ENCODE measurements around the gene PI16.

Gene PI16

GRCh38 chr6:37011656-37012378, 57.3 kb downstream of the PI16 start:
- no peaks in the 10 kb centered on the region for H3K9me3 ChIP-seq
- H3K27ac ChIP-seq: no peak overlapping the region
- no peaks in the 10 kb centered on the region for H3K36me3 ChIP-seq
- H3K27me3 ChIP-seq: no peaks in the 10 kb centered on the region
- no peak for TF ChIP-seq CTCF (IDR thresholded peaks at IDR 0.05)
- H3K4me3 ChIP-seq (ENCODE audit: low read depth in 1 of 2, low read length in 1 of 2): no peak overlapping the region
- H3K4me1 ChIP-seq (ENCODE audit: control insufficient read depth in 1 of 2, insufficient read depth in 1 of 2, low read depth in 1 of 2, low read length in 1 of 2): peaks cover 0 to 3% of the 10 kb centered on the region in 2 experiments

GRCh38 chr6:37013516-37014491, 59.3 kb downstream of the PI16 start:
- Histone ChIP-seq H3K9me3 (no peaks in the 10 kb centered on the region), H3K27ac (no peak overlapping the region), H3K36me3 (no peaks in the 10 kb centered on the region), H3K4me1 (ENCODE audit: control insufficient read depth in 1 of 2, insufficient read depth in 1 of 2, low read depth in 1 of 2, low read length in 1 of 2) (peaks cover 8% of the 10 kb centered on the region in 2 experiments), H3K4me3 (ENCODE audit: low read depth in 1 of 2, low read length in 1 of 2) (no peak overlapping the region), H3K27me3 (no peaks in the 10 kb centered on the region)
- no peak for TF ChIP-seq CTCF (IDR thresholded peaks at IDR 0.05)
